ENCODE results near the gene JUN. TPM values are rescaled to one million over a fixed set of nuclear protein-coding genes. Genes with fewer than 3 reads are reported as not detected.

Gene JUN
- total and polyA plus RNA-seq, 2 of the 13 experiments (the other 11 are each of a cell fraction or from before 2014, with no cell fraction given), result 18.2 to 22.3 TPM

GRCh38 chr1:58783993-58784757 is at the start of gene JUN (continued):
- TF ChIP-seq ZNF232 (CRISPR knock-in tag; IDR thresholded peaks at IDR 0.05; ENCODE audit: borderline replicate concordance), result 0 out of 2 replicates have a peak, but pooled peaks have one; percentile 17
- TF ChIP-seq KLF9 (CRISPR knock-in tag; IDR thresholded peaks at IDR 0.05; ENCODE audit: low read depth), result no peak
- TF ChIP-seq ZNF562 (CRISPR knock-in tag; IDR thresholded peaks at IDR 0.05; ENCODE audit: borderline replicate concordance), result no peak
- no peak; the same call in 1 of the 2 replicates for TF ChIP-seq THAP8 (CRISPR knock-in tag; IDR thresholded peaks at IDR 0.05; ENCODE audit: borderline replicate concordance)
- TF ChIP-seq ZBTB25 (CRISPR knock-in tag; IDR thresholded peaks at IDR 0.05), result no peak
- TF ChIP-seq ZNF180 (CRISPR knock-in tag; IDR thresholded peaks at IDR 0.05; ENCODE audit: borderline replicate concordance, low read depth), result no peak
- TF ChIP-seq ZBTB4 (CRISPR knock-in tag; IDR thresholded peaks at IDR 0.05; ENCODE audit: borderline replicate concordance), result no peak
- TF ChIP-seq PRDM15 (CRISPR knock-in tag; IDR thresholded peaks at IDR 0.05), result no peak
- TF ChIP-seq ZFP36 (IDR thresholded peaks at IDR 0.05; ENCODE audit: borderline replicate concordance, low read depth, low read length, partially characterized antibody), result no peak
- no peak for TF ChIP-seq CBFB (CRISPR knock-in tag; IDR thresholded peaks at IDR 0.05)
- TF ChIP-seq PREB (CRISPR knock-in tag; IDR thresholded peaks at IDR 0.05), result no peak
- 0 out of 2 replicates have a peak, but pooled peaks have one; percentile 53 for TF ChIP-seq ZNF274 (CRISPR knock-in tag; IDR thresholded peaks at IDR 0.05)
- TF ChIP-seq ZNF770 (CRISPR knock-in tag; IDR thresholded peaks at IDR 0.05), result no peak
- TF ChIP-seq ZNF720 (CRISPR knock-in tag; IDR thresholded peaks at IDR 0.05), result no peak
- peak; percentile 83; the same call in 1 of the 2 replicates for TF ChIP-seq ZNF816 (CRISPR knock-in tag; IDR thresholded peaks at IDR 0.05; ENCODE audit: borderline replicate concordance)
- no peak for TF ChIP-seq ZNF660 (CRISPR knock-in tag; IDR thresholded peaks at IDR 0.05; ENCODE audit: borderline replicate concordance, low read depth)

Measured in HepG2 (cell line).